ENCODE measurements around the gene FAM149B1. TPM values are rescaled to one million over a fixed set of nuclear protein-coding genes. Genes with fewer than 3 reads are reported as not detected.
A peak's percentile ranks its signal among the peaks of the same experiment; 100 is the strongest.

Gene FAM149B1
- 10 to 100 TPM; 11.0 to 18.9 (median 15.8) TPM for total RNA-seq

GRCh38 chr10:73167783-73168464, at the start of gene FAM149B1, which contains the start of gene ECD:
FAM149B1 (plus strand) TSS chr10:73168119; CDS start chr10:73168340, 221 bp downstream.
ECD (minus strand) TSS chr10:73168008; CDS start chr10:73163937, 4,071 bp downstream.
- Histone ChIP-seq H3K4me3 (peak within 1 kb of the TSS; percentile 97), H3K27me3 (no peaks in the 10 kb centered on the region), H3K36me3 (peaks cover 8% of the 10 kb centered on the region), H3K9me3 (no peaks in the 10 kb centered on the region), H3K27ac (peak within 1 kb of the TSS; percentile 98), H3K4me1 (peaks cover 47% of the 10 kb centered on the region)
- WGBS = 0% methylated on average over 39 of the region's 49 CpGs
- DNase-seq (ENCODE audit: low spot score in 2 of 2) = peak; percentile 95 to 97
- TF ChIP-seq EP300 (IDR thresholded peaks at IDR 0.05) (peak; percentile 6), CTCF (IDR thresholded peaks at IDR 0.05) (no peak), POLR2A (IDR thresholded peaks at IDR 0.05) (peak; percentile 41 to 91), POLR2AphosphoS5 (IDR thresholded peaks at IDR 0.05) (peak; percentile 90 to 97 (median 95))

GRCh38 chr10:73119457-73119856, 48.5 kb upstream of the FAM149B1 start:
- Histone ChIP-seq H3K27me3 (no peaks in the 10 kb centered on the region), H3K36me3 (peaks cover 11% of the 10 kb centered on the region), H3K4me1 (peaks cover 9% of the 10 kb centered on the region), H3K9me3 (no peaks in the 10 kb centered on the region), H3K4me3 (no peak overlapping the region), H3K27ac (no peak overlapping the region)
- DNase-seq (ENCODE audit: low spot score in 2 of 2) = no peak
- TF ChIP-seq CTCF (IDR thresholded peaks at IDR 0.05) (no peak), EP300 (IDR thresholded peaks at IDR 0.05) (no peak), POLR2AphosphoS5 (IDR thresholded peaks at IDR 0.05) (no peak), POLR2A (IDR thresholded peaks at IDR 0.05) (no peak)
- 77% methylated on average over 1 of the region's 1 CpG for WGBS

GRCh38 chr10:73119952-73120351, 48.0 kb upstream of the FAM149B1 start:
- Histone ChIP-seq H3K4me1 (peaks cover 9% of the 10 kb centered on the region), H3K27me3 (no peaks in the 10 kb centered on the region), H3K36me3 (peaks cover 12% of the 10 kb centered on the region), H3K9me3 (no peaks in the 10 kb centered on the region), H3K27ac (no peak overlapping the region), H3K4me3 (no peak overlapping the region)
- TF ChIP-seq POLR2AphosphoS5 (IDR thresholded peaks at IDR 0.05) = no peak
- TF ChIP-seq CTCF (IDR thresholded peaks at IDR 0.05) = no peak
- no peak for TF ChIP-seq POLR2A (IDR thresholded peaks at IDR 0.05)
- no peak for TF ChIP-seq EP300 (IDR thresholded peaks at IDR 0.05)
- 89% methylated on average over 4 of the region's 4 CpGs for WGBS
- no peak for DNase-seq (ENCODE audit: low spot score in 2 of 2)

- Histone ChIP-seq H3K9me3 (no peaks in the 10 kb centered on the region), H3K27me3 (no peaks in the 10 kb centered on the region), H3K27ac (no peak overlapping the region), H3K4me1 (peaks cover under 1% of the 10 kb centered on the region), H3K4me3 (no peak overlapping the region), H3K36me3 (peaks cover 55% of the 10 kb centered on the region)
- no peak for DNase-seq (ENCODE audit: low spot score in 2 of 2)
- TF ChIP-seq POLR2AphosphoS5 (IDR thresholded peaks at IDR 0.05) = no peak
- no peak for TF ChIP-seq POLR2A (IDR thresholded peaks at IDR 0.05)
- TF ChIP-seq CTCF (IDR thresholded peaks at IDR 0.05) = no peak
- TF ChIP-seq EP300 (IDR thresholded peaks at IDR 0.05) = no peak
- WGBS = 94% methylated on average over 2 of the region's 2 CpGs
These were observed 41.6 kb upstream of the FAM149B1 start for GRCh38 chr10:73126343-73126742.

- H3K27me3 ChIP-seq = no peaks in the 10 kb centered on the region
- H3K4me1 ChIP-seq = peaks cover 10% of the 10 kb centered on the region
- no peaks in the 10 kb centered on the region for H3K9me3 ChIP-seq
- no peak overlapping the region for H3K4me3 ChIP-seq
- no peak overlapping the region for H3K27ac ChIP-seq
- no peak for DNase-seq (ENCODE audit: low spot score in 2 of 2)
- 19% methylated on average over 2 of the region's 2 CpGs for WGBS
- peaks cover 74% of the 10 kb centered on the region for H3K36me3 ChIP-seq
- TF ChIP-seq CTCF (IDR thresholded peaks at IDR 0.05) (no peak), POLR2AphosphoS5 (IDR thresholded peaks at IDR 0.05) (no peak), POLR2A (IDR thresholded peaks at IDR 0.05) (no peak), EP300 (IDR thresholded peaks at IDR 0.05) (no peak)
These were observed 36.6 kb upstream of the FAM149B1 start for GRCh38 chr10:73131301-73131700.
